Activated gamma-delta T cell (primary cell): ENCODE measurements around the gene DCXR.

Source experiments
- DNase-seq: peaks from one replicate; lab custom pipeline; 2025; lab: John Stamatoyannopoulos, UW

Gene DCXR

DNA sequence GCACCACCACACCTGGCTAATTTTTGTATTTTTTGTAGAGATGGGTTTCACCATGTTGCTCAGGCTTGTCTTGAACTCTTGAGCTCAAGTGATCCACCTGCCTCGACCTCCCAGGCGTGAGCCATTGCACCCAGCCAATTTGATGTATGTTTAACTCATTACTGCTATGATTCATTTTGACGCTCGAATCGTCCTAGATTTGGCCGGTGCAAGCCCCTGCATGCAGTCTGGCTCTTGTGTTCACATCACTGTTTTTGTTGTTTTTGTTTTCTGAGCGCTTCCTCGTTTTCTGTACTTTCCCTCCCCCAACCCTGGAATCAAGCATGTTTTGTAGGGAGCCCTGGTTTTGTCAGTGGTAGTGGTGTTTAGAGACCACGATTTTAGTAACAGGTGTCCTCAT, 35.9 kb upstream of the DCXR start:
- no peak for DNase-seq

GRCh38 chr17:82072827-82073226, 35.3 kb upstream of the DCXR start:
- no peak for DNase-seq

DNA sequence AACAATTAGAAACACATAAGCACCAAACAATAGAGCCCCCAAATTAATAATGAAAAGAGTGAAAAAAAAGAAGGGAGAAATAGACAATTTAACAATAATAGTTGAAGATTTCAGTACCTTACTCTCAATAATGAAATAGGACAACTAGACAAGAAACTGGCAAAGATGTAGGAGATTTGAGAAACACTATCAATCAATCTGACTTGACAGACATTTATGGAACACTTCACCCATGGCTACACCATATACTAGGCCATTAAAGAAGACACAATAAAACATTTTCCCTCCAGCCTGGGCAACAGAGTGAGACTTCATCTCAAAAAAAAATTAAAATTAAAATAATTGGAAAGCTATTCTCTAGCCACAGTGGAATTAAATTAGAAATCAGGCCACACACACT, 33.1 kb upstream of the DCXR start:
- DNase-seq, result no peak

- peak; percentile 54 for DNase-seq
These were observed 28.3 kb upstream of the DCXR start, which contains the start of gene DUS1L for GRCh38 chr17:82065638-82066303. TSS of gene DUS1L (minus strand) at chr17:82065804. CDS start at chr17:82065059, 745 bp downstream.

GRCh38 chr17:82065193-82065637, 27.7 kb upstream of the DCXR start:
- peak; percentile 37 for DNase-seq

GRCh38 chr17:82064433-82065192, 27.1 kb upstream of the DCXR start:
- DNase-seq, result no peak

GRCh38 chr17:82063424-82064415, 26.2 kb upstream of the DCXR start:
- DNase-seq, result no peak

- DNase-seq, result no peak
These were observed 25.5 kb upstream of the DCXR start for GRCh38 chr17:82062984-82063368.

- DNase-seq, result no peak
These were observed 24.8 kb upstream of the DCXR start for GRCh38 chr17:82062076-82062983.

DNA sequence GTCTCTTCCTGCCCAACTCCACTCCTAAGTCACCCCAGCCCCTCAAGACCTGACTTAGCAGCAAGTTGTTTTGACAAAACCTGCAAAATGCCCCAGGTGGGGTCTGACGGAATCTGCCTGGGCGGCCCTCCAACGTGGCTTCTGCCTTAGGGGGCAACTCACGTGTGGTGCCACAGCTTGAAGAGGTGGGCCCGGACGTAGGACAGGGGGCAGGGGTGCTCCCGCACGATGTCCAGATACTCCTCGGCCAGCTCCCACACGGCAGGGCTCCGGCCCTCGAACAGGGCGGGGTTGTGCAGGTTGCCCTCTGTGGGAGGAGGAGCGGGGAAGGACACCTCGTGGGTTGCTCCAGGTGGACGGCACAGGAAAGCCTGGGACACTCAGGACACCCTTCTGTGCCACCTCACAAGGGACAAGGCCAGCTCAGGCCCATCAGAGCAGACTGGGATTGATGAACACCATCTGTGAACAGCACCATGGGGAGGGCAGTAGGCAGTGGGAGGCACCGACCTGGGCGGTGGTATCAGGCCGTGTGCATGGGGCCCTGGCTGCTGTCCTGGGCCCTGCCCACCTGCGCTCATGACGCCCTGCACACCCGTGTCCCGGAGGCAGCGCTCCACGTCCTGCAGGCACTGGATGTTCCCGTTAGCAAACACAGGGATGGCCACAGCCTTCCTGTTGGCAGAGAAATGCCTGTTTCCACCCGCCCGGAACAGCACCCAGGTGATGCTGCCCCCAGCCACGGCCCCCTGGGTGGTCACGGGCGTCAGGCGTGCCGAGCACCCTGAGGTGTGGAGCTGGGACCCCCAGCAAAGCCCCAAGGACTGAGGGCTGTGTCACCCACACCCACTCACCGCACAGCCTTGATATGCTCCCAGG, 23.8 kb upstream of the DCXR start:
- DNase-seq, result no peak

GRCh38 chr17:82060614-82061013, 23.1 kb upstream of the DCXR start:
- no peak for DNase-seq

GRCh38 chr17:82060001-82060380, 22.5 kb upstream of the DCXR start:
- DNase-seq, result no peak

DNA sequence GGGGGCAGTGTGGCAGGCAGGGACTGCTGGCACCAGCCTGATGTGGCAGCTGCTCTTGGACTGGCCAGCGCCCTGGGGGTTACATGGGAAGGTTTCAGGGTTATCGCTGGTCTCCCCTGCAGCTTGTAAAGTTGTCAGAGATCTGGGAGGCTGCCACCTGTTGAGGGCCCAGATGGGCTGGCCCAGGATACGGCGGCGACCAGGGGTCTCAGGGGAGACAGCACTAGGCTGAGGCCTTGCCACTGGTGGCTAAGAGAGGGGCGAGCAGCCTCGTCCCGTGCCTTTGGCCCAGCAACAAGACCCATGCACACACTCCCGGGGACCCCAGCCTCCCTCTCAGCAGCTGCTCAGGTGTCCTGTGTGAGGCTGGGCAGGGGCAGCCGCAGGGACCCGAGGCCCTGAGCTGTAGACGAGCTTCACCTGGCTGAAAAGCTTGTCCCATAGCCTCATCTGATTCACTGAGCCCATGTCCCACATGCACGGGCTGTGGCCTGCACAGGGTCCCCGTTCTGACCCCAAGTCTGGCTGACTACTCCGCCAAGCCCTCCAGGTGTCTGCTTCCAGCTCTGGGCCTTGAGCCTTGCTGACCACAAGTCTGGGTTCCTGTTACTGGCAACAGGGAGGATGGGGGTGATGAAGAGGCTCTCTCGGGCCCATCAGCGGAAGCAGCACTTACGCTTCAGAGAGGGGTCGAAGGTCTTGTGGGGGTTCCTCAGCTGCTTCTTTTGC, 21.9 kb upstream of the DCXR start:
- DNase-seq, result no peak

DNA sequence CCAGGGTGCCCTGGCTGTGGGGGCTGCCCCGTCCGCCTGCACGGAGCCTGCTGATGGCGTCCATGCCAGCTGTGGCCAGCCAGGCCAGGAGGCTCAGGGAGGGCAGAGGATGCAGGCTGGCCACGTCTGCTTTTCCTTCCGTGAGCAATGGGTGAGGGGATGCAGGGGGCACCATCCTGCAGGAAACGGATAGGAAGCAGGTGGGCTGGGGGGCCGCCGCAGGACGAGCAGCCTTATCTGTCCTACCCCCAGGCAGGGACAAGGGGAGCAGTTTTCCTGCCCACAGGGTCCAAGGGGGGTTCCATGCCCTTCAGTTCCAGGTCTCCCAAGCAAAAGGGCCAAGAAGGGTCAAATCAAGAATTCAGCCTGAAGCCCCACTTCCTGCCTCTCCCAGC, 21.4 kb upstream of the DCXR start:
- DNase-seq, result no peak

DNA sequence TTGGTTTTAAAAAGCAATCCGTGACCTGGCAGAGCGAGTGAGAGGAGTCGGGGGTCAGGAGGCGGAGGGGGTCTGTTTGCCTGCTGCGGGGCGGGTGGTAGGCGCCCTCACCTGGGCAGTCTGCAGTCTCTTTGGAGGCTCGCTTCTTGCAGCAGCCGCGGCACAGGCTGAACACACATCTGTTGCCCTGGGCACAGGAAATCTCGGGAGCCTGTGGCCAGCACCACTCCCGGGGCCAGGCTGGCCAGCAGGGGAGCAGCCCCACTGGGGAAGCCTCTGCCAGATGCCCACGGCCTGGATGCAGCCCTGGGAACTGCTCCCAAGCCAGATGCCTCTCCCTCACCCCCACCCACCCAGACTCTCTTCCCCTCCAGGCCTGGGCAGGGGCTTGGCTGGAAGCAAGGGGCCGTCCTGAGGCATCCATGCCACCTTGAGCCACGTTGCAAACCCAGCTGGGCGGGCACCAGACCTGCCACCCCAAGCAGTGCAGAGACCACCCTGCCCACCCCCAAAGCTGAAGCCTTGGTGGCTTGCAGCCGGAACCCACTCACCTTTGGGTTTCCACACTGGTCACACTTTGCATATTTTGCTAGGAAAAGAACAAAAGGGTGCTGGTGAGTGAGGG, 20.8 kb upstream of the DCXR start:
- no peak for DNase-seq

- DNase-seq, result no peak
These were observed 19.5 kb upstream of the DCXR start for GRCh38 chr17:82056729-82057621.

- no peak for DNase-seq
These were observed 18.6 kb upstream of the DCXR start for GRCh38 chr17:82055965-82056728.
